Astrocyte of the cerebellum (primary cell): Measurements from ENCODE around the gene KIZ.

ENCODE experiments used
- DNase-seq: peaks from one replicate; pipeline ENCODE4 v3.0.0-alpha.2; 2011; ENCODE audit warnings: low read depth
- H3K4me3 ChIP-seq: 2 replicates; pipeline ENCODE4 v1.5.1; 2011; ENCODE audit warnings: mild to moderate bottlenecking, low read depth, low read length, moderate library complexity
- CTCF ChIP-seq: IDR thresholded peaks from 2 replicates; pipeline ENCODE4 v1.5.1; 2012; ENCODE audit warnings: low read length, low read depth, moderate library complexity, mild to moderate bottlenecking; ENCODE audit errors: missing control alignments
- in situ Hi-C: cut with HindIII; loops from 2 replicates; pipeline ENCODE4 v1.10.0; 2017; ENCODE audit warnings: low sequenced_read_pairs

KIZ gene

GRCh38 chr20:21143194-21143890, 17.5 kb downstream of the KIZ start:
- no peak for TF ChIP-seq CTCF
- in situ Hi-C loops = no loop called here
- no peak for DNase-seq
- no peak overlapping the region for H3K4me3 ChIP-seq

- no peak overlapping the region for H3K4me3 ChIP-seq
- DNase-seq = no peak
- in situ Hi-C loops = no loop called here
- no peak for TF ChIP-seq CTCF
Observed at GRCh38 chr20:21145424-21145823, 19.5 kb downstream of the KIZ start.

- TF ChIP-seq CTCF = no peak
- H3K4me3 ChIP-seq = no peak overlapping the region
- DNase-seq = no peak
- in situ Hi-C loops = no loop called here
Observed at GRCh38 chr20:21146215-21146614, 20.3 kb downstream of the KIZ start.

GRCh38 chr20:21147593-21147992, 21.7 kb downstream of the KIZ start:
- TF ChIP-seq CTCF = no peak
- H3K4me3 ChIP-seq = no peak overlapping the region
- in situ Hi-C loops = no loop called here
- DNase-seq = no peak

GRCh38 chr20:21149344-21149743, 23.5 kb downstream of the KIZ start:
- TF ChIP-seq CTCF = no peak
- no peak for DNase-seq
- no peak overlapping the region for H3K4me3 ChIP-seq
- in situ Hi-C loops = no loop called here

GRCh38 chr20:21151791-21152190, 25.9 kb downstream of the KIZ start:
- in situ Hi-C loops = no loop called here
- H3K4me3 ChIP-seq = no peak overlapping the region
- TF ChIP-seq CTCF = no peak
- no peak for DNase-seq
